GM20000 (cell line): ENCODE results near the gene CRTAP.
"Not testable (repeated sequence)": the region's sequence is repeated elsewhere in the genome, so short reads cannot be mapped to it uniquely, and the experiment has no call there.

Experiments
- DNase-seq: peaks from one replicate; pipeline ENCODE4 v3.0.0; 2012; ENCODE audit warnings: low spot score
- CTCF ChIP-seq: IDR thresholded peaks from 2 replicates; pipeline ENCODE4 v1.5.1; 2012; ENCODE audit warnings: mild to moderate bottlenecking, control low read depth; ENCODE audit errors: extremely low read depth, missing control alignments

Gene CRTAP

GRCh38 chr3:33155301-33155700, 41.5 kb downstream of the CRTAP start:
- no peak for TF ChIP-seq CTCF
- DNase-seq: no peak

GRCh38 chr3:33159234-33159633, 45.4 kb downstream of the CRTAP start:
- TF ChIP-seq CTCF: no peak
- no peak for DNase-seq

- DNase-seq: no peak
- TF ChIP-seq CTCF: no peak
These were observed 46.2 kb downstream of the CRTAP start for GRCh38 chr3:33159981-33160380.

GRCh38 chr3:33162621-33163020, 48.8 kb downstream of the CRTAP start:
- not testable (repeated sequence) for DNase-seq

- no peak for TF ChIP-seq CTCF
- no peak for DNase-seq
These were observed 51.6 kb downstream of the CRTAP start for GRCh38 chr3:33165372-33165771.

GRCh38 chr3:33166095-33166494, 52.3 kb downstream of the CRTAP start:
- no peak for TF ChIP-seq CTCF
- no peak for DNase-seq

GRCh38 chr3:33167284-33167683, 53.5 kb downstream of the CRTAP start:
- no peak for DNase-seq
- no peak for TF ChIP-seq CTCF

GRCh38 chr3:33167716-33168336, 54.0 kb downstream of the CRTAP start:
- no peak for DNase-seq
- TF ChIP-seq CTCF: no peak
